ENCODE results near the gene AK1.

AK1 gene

DNA sequence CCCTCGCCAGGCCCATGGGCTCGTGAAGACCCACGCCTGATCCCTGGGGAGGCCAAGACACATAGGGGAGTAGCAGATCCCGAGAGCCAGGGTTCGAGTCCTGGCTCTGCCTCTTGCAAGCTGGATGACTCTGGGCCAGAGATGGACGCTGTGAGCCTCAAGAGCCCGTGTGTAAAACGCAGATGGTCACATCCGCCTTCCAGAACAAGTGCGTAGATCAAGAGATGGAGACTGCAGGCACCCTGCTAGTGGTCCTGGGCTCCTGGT, 31.1 kb upstream of the AK1 start:
- H3K4me3 ChIP-seq (ENCODE audit: low read depth, low read length) = no peak overlapping the region
- TF ChIP-seq, protein P1, sequence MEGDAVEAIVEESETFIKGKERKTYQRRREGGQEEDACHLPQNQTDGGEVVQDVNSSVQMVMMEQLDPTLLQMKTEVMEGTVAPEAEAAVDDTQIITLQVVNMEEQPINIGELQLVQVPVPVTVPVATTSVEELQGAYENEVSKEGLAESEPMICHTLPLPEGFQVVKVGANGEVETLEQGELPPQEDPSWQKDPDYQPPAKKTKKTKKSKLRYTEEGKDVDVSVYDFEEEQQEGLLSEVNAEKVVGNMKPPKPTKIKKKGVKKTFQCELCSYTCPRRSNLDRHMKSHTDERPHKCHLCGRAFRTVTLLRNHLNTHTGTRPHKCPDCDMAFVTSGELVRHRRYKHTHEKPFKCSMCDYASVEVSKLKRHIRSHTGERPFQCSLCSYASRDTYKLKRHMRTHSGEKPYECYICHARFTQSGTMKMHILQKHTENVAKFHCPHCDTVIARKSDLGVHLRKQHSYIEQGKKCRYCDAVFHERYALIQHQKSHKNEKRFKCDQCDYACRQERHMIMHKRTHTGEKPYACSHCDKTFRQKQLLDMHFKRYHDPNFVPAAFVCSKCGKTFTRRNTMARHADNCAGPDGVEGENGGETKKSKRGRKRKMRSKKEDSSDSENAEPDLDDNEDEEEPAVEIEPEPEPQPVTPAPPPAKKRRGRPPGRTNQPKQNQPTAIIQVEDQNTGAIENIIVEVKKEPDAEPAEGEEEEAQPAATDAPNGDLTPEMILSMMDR (IDR thresholded peaks at IDR 0.05; ENCODE audit: low read depth, low read length) = no peak

DNA sequence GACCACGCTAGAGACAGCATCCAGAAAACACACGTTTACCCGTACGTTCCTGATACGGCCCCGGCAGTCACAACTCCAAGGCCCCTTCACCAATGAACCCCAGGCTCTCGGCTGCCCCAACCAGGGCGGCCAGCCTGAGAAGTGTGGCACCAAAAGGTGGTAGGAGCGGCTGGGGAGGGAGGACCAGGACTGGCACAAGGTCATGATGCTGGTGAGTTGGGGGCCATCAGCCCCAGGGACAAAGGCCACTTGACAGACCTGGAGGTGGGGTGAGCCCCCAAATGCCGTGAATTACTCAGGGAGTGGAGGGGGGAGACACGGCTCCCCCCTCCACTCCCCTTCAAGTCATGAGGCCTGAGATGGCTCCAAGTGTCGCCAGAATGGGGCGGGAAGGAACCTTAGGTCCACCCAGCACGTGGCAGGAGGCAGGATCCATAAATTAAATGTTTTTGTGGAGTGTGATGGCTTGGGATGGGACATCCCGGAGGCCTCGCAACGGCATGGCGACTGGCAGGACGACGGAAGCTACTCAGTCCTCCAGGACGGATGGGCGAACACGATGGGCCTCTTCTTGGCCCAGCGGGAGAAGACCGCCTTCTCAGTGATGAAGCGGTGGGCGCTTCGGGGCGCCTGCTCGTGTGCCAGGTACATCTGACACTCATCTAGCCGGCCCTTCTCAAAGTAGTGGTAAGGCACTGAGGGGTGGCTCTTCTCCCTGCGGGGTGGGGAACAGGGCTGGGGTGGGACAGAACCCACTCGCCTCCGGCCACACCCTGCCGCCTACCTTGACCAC, 30.6 kb upstream of the AK1 start:
- TF ChIP-seq, protein P1 (IDR thresholded peaks at IDR 0.05; ENCODE audit: low read depth, low read length) = no peak
- no peak overlapping the region for H3K4me3 ChIP-seq (ENCODE audit: low read depth, low read length)

DNA sequence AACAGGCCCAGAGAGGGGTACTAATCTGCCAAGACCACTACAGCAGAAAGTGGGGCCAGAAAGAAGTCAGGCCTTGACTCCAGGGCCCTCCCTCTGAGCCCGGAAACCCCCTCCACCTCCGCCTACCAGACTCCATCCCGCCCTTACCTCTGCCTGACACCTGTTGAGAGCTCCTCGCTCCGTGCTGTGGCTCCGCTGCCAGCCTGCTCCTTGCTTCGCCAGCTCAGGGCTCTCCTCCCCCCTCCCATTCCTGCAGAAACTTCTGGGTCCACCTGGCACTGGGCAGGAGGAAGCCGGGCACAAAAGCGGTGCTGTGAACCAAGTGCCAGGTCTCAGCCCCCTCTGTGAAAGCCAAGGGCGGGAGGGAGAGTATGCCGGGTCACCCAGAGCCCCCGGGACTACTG, 28.3 kb upstream of the AK1 start:
- no peak overlapping the region for H3K4me3 ChIP-seq (ENCODE audit: low read depth, low read length)
- TF ChIP-seq, protein P1 (IDR thresholded peaks at IDR 0.05; ENCODE audit: low read depth, low read length) = no peak

DNA sequence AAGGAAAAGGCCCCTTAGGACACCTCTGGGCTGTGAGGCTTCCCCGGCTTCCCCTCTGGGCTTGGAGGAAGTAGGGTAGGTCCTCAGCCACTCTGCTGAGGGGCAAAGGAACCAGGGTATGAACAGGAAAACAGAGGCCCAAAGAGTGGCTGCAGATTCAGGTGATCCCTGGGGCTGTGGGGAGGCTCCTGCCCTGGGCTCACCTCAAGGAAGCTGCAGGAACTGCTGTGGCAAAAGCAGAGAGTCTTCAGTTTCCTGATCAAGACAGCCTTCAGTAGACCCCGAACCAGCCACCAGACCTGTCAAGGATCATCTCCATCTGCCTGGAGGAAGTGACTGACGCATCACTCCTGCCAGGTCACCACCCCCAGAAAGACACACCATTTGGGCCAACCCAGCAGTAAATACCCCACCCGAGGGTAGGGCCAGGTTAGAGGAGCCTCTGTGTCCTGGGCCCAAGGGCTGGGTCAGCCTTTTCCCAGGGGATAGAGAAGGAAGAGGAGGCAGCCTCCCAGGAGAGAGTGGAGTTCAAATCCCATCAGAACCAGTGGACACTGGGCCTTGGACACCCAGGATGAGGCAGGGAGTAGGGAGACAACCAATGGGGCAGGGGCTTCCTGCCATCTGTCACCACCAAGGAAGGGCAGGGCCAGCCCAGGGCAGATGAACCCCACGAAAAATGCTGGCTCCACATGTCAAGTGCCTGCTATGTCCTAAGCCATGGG, 27.7 kb upstream of the AK1 start:
- H3K4me3 ChIP-seq (ENCODE audit: low read depth, low read length) = no peak overlapping the region
- TF ChIP-seq, protein P1 (IDR thresholded peaks at IDR 0.05; ENCODE audit: low read depth, low read length) = no peak

DNA sequence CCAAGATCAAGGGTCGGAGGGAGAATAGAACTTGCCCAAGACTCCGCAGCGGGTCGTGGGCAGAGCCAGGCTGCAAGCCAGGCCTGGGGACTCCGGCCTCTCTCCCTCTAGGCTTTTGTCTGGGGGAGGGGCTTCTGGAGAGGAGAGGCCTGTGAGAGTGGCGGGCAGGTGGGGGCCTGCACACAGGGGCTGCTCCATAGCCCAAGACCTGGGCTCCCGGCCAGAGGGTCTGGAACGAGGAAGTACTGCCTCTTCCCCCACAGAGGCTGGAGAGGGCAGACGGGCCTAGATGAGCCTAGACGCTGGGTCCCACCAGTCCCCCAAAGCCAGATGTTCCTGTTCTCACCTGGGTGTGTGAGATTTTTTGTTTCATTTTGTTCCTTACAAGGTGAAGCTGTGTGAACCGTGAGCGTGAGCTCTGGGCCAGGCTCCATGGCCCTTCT, 27.1 kb upstream of the AK1 start:
- TF ChIP-seq, protein P1 (IDR thresholded peaks at IDR 0.05; ENCODE audit: low read depth, low read length) = no peak
- H3K4me3 ChIP-seq (ENCODE audit: low read depth, low read length) = no peak overlapping the region

DNA sequence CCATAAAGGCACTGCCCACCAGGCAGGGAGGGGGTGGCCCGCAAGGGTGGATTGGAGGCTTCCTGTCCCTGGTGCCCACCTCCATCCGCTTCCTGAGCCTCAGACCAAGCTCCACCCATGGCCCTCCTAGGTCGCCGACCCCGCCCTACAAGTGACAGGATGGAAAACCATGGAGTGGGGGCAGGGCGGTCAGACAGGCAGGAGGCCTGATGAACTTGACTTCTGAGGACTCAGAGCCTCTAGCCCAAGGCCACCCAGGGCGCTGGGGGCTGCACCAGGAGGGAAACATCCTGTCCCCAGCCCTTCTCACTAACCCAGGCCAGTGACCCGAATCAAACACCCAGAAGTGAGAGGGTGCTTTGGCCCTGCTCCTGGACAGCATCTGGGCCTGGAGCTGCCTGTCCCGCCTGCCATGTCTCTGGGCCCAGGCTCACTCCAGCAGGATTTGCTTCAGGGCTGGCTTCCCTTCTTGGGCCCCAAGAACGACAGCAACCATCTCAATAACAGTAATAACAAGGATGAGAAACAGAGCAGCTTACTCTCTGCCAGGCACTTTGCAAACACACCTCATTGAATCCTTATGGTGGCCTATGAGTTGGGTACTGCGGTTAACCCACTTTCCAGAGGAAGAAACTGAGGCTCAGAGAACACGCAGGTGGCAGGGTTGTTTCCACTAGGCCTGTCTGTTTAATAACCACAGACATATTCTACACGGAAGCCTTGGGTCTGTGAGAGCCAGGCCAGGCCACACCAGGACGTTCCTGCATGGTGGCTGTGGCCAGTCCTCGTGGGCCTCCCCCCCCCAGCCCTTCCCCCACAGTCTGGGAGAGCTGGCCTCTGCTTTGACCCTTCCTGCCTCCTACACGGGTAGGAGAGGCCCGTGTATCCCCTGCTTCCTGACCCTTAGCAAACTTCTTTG, 26.3 kb upstream of the AK1 start:
- TF ChIP-seq, protein P1 (IDR thresholded peaks at IDR 0.05; ENCODE audit: low read depth, low read length) = no peak
- no peak overlapping the region for H3K4me3 ChIP-seq (ENCODE audit: low read depth, low read length)

All from WI38 (cell line).